Adrenal gland (tissue), 12 donors: ENCODE results near the gene DLK1. TPM values are rescaled to one million over a fixed set of nuclear protein-coding genes. Genes with fewer than 3 reads are reported as not detected.

Experiments used
- DNase-seq, 7 donors: peaks; one replicate each; pipeline ENCODE4 v3.0.0-alpha.2; 2019 to 2020
- H3K27ac ChIP-seq, 5 donors: fragments of 200-600 bp; sonication (generic) in 4 of 5; 1 replicate in 3 of 5; 2 replicates in 2 of 5; pipeline versions ENCODE4 v1.5.1 to v1.8.0; 2016 to 2020; ENCODE audit warnings: mild to moderate bottlenecking in 1 of 5
- H3K27me3 ChIP-seq: fragments of 200-600 bp; 2 replicates; pipeline ENCODE4 v1.8.0; 2021
- H3K36me3 ChIP-seq, 2 donors: fragments of 200-600 bp; replicated peaks in 1 of 2; 1 replicate in 1 of 2; 2 replicates in 1 of 2; pipeline versions ENCODE4 v1.5.1 to v1.8.0; 2018 to 2022
- H3K4me1 ChIP-seq, 2 donors: fragments of 200-600 bp; replicated peaks in 1 of 2; 1 replicate in 1 of 2; 2 replicates in 1 of 2; pipeline versions ENCODE4 v1.5.1 to v1.8.0; 2018 to 2021
- H3K4me3 ChIP-seq, 4 donors: fragments of 200-600 bp; sonication (generic) in 3 of 4; one replicate each; pipeline ENCODE4 v1.5.1; 2016 to 2018
- H3K9me3 ChIP-seq, 3 donors: fragments of 200-600 bp; sonication (generic) in 1 of 3; replicated peaks in 1 of 3; 1 replicate in 2 of 3; 2 replicates in 1 of 3; pipeline versions ENCODE4 v1.5.1 to v1.8.0; 2016 to 2021
- POLR2A ChIP-seq, 2 donors: fragments of 450-650 bp; IDR thresholded peaks; one replicate each; pipeline ENCODE4 v1.6.1; 2017; ENCODE audit warnings: antibody characterized with exemption in 2 of 2, mild to moderate bottlenecking in 2 of 2, moderate library complexity in 1 of 2
- WGBS, 4 donors: extraction: QIAGEN DNeasy Blood & Tissue Kit in 2 of 4; methylation state at CpG; one replicate each; pipeline versions ENCODE4 v1.1.5 to v1.1.7; 2013 to 2017; 5-methylcytosine and 5-hydroxymethylcytosine counted together
- intact Hi-C, 2 donors: fragments of 100-400 bp; cut with DNase I; formaldehyde crosslinking; loops; one replicate each; pipeline versions ENCODE4 v1.14.1 to v1.15.0; 2022 to 2023
- polyA plus RNA-seq, 3 donors: library from polyadenylated mRNA; stranded (reverse); fragments of 200-250 nt in 2 of 3; fragments of 350-450 nt in 1 of 3; fragmentation: Illumina TruSeq in 1 of 3; extraction: RNeasy Lipid Tissue Mini Kit (QIAGEN cat#74804) in 1 of 3; gene quantifications; one replicate each; pipeline ENCODE4 v1.2.3, GENCODE V29; 2013 to 2014
- total RNA-seq, 9 donors: library from RNA; depleted of rRNA in 4 of 9; stranded (reverse); fragments of >200 nt in 4 of 9; fragments of 120-200 nt in 1 of 9; fragmentation: NEBNext Ultra II Directional in 1 of 9; extraction: Animal tissue kit (Norgen Biotek cat#: 25700) in 1 of 9; gene quantifications; one replicate each; pipeline versions ENCODE4 v1.1.0 to v1.2.4, GENCODE V29; 2013 to 2023
- TF ChIP-seq, protein P1 (sequence below), 6 experiments: fragments of 450-650 bp in 4 of 6; fragments of 200-600 bp in 2 of 6; sonication (generic) in 1 of 6; IDR thresholded peaks; 1 replicate in 5 of 6; 2 replicates in 1 of 6; pipeline versions ENCODE4 v1.5.1 to v1.8.0; 2016 to 2021; ENCODE audit warnings: antibody characterized with exemption in 6 of 6, mild to moderate bottlenecking in 2 of 6, moderate library complexity in 1 of 6
- donor health status: healthy with polysubstance abuse.
- donor health status: Bipolar disorder and iron deficiency.
- donor health status: DM: yes; HTN: yes; CAD: no.
- donor health status: DM: no; HTN: no; CAD: no.
- donor health status: DM: no; HTN: no; CAD: no.
- donor health status: DM: yes; HTN: yes; CAD: no.

Gene DLK1
- total and polyA plus RNA-seq, 12 donors: 426 to 2,787 (median 1,682) TPM

DNA sequence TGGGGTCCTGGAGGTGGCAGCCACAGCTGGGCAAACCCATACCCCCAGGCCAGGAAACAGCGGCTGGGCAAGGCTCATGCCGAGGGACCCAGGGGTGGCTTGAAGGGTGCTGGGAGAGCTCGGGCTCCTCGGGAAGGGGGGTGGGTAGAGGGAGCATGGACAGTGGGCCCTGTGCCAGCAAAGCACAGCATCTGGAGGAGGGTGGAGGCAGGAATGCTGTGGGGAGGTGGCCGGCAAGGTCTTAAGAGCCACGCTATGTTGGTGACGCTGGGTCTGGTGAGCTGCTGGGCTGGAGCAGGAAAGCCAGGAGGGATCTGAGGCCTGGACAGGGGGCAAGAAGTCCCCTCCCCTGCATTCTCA is 48.2 kb upstream of the DLK1 start:
- H3K36me3 ChIP-seq: no peaks in the 10 kb centered on the region
- H3K9me3 ChIP-seq: no peaks in the 10 kb centered on the region
- 66 to 78% (median 67%) methylated on average over 7 of the region's 7 CpGs; no CpG with 5 or more reads in 1 of the 4 donors for WGBS, 4 donors
- TF ChIP-seq, protein P1, sequence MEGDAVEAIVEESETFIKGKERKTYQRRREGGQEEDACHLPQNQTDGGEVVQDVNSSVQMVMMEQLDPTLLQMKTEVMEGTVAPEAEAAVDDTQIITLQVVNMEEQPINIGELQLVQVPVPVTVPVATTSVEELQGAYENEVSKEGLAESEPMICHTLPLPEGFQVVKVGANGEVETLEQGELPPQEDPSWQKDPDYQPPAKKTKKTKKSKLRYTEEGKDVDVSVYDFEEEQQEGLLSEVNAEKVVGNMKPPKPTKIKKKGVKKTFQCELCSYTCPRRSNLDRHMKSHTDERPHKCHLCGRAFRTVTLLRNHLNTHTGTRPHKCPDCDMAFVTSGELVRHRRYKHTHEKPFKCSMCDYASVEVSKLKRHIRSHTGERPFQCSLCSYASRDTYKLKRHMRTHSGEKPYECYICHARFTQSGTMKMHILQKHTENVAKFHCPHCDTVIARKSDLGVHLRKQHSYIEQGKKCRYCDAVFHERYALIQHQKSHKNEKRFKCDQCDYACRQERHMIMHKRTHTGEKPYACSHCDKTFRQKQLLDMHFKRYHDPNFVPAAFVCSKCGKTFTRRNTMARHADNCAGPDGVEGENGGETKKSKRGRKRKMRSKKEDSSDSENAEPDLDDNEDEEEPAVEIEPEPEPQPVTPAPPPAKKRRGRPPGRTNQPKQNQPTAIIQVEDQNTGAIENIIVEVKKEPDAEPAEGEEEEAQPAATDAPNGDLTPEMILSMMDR (IDR thresholded peaks at IDR 0.05): no peak
- no peak for TF ChIP-seq POLR2A (IDR thresholded peaks at IDR 0.05)
- H3K27me3 ChIP-seq: no peaks in the 10 kb centered on the region
- DNase-seq: no peak
- peak overlapping the region in 3 of 5 donors; percentile 47 to 91 (median 84) for H3K27ac ChIP-seq
- H3K4me3 ChIP-seq: no peak overlapping the region
- peaks cover 19 to 47% of the 10 kb centered on the region in 2 donors for H3K4me1 ChIP-seq
- intact Hi-C loops: no loop called here

DNA sequence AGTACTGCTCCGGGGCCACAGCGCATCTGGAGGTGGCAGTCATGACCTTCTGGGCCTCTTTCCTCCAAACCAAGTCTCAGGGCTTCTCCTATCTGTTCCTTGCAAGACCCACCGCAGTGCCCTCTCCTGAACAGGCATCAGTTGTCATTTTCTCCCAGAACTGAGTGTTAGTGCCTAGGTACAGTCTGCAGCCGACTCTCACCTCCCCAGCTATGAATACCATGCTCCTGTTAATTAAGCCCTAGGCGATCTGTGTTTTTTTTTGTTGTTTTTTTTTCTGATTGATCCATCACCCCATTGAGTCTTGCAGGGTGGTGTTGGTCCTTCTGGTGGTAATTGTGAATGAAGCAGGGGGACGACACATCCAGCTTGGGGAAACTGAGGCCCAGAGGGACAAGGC is 47.5 kb upstream of the DLK1 start:
- intact Hi-C loops: no loop called here
- no peak for DNase-seq
- Histone ChIP-seq H3K4me3 (no peak overlapping the region), H3K27me3 (no peaks in the 10 kb centered on the region), H3K4me1 (peaks cover 19 to 54% of the 10 kb centered on the region in 2 donors), H3K9me3 (no peaks in the 10 kb centered on the region), H3K36me3 (no peaks in the 10 kb centered on the region), H3K27ac (peak overlapping the region in 3 of 5 donors; percentile 47 to 91 (median 84))
- TF ChIP-seq POLR2A (IDR thresholded peaks at IDR 0.05): no peak
- TF ChIP-seq, protein P1 (IDR thresholded peaks at IDR 0.05): no peak
- 96 to 98% (median 96%) methylated on average over 6 of the region's 6 CpGs for WGBS, 4 donors

DNA sequence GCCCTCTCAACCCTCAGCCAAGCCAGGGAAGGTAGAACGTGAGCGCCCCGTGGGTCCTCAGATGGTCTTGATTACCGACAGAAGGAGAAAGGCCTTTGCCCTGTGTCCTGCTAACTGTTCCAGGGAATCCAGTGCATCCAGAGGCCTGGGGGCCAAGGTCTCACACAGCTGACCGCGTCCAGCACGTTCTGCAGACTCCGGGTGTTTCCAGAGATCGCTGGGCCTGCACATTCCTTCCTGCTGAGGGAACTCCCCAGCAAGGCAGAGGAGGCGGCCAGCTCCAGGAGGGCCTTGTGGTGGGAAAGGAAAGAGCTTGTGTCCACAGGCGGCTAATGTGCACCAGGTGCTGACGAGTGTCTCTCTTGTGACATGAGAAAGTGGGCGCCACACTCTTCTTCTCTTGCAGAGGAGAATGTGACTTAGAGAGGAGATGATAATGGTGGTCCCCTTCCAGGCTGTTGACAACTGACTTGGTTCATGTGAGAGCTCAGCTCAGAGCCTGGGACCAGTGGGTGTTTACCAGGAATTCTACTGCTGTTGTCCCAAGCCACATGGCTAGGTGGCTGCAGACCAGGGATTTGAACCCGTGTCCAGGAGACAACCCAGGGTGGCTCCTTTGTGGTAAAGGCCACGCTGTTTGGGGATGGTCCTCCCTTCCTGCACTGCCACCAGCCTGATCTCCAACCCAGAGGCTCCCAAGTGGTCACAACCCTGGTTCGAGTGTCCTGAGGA is 46.8 kb upstream of the DLK1 start:
- intact Hi-C loops: no loop called here
- no peaks in the 10 kb centered on the region for H3K27me3 ChIP-seq
- H3K36me3 ChIP-seq: no peaks in the 10 kb centered on the region
- WGBS, 4 donors: 59 to 80% (median 76%) methylated on average over 9 to 16 of the region's 16 CpGs
- no peak overlapping the region for H3K4me3 ChIP-seq
- peaks cover 19 to 55% of the 10 kb centered on the region in 2 donors for H3K4me1 ChIP-seq
- H3K27ac ChIP-seq: peak overlapping the region in 4 of 5 donors; percentile 47 to 91 (median 76)
- H3K9me3 ChIP-seq: no peaks in the 10 kb centered on the region
- no peak for TF ChIP-seq POLR2A (IDR thresholded peaks at IDR 0.05)
- TF ChIP-seq, protein P1 (IDR thresholded peaks at IDR 0.05): peak in 2 of 6 experiments; percentile 8 to 23
- DNase-seq: peak in 4 of 7 donors; percentile 56 to 80 (median 64)

DNA sequence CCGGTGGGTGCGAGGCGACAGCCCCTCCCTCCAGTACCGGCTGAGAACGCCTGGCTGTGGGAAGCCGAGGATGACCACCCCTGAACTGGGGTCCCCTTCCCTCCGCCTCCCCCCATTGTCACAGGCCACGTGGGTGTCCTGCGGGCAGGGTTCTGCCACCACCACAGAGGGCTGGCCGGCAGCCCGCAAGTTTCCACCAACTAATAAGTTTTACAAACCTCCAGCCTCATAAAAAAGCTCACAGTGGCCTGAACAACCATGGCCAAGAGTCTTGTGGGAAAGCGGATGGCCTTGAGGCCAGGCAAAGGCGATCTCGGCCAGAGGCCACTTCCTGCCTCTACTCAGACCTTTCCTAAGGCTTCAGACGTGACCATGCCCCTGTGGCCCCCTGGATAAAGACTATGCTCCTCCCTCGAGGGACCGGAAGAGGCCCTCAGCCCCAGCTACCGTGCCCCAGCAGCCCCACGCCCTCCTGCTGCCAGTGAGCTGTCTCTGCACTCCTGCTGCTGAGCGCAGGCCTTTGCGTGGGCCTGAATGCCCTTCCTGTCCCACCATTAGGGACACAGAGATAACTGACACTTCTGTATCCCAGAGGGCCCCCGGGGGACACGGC is 46.1 kb upstream of the DLK1 start:
- Histone ChIP-seq H3K4me3 (no peak overlapping the region), H3K27ac (peak overlapping the region in 4 of 5 donors; percentile 38 to 91 (median 76)), H3K4me1 (peaks cover 19 to 55% of the 10 kb centered on the region in 2 donors), H3K27me3 (no peaks in the 10 kb centered on the region), H3K36me3 (no peaks in the 10 kb centered on the region), H3K9me3 (no peaks in the 10 kb centered on the region)
- peak in 6 of 7 donors; percentile 59 to 78 (median 70) for DNase-seq
- WGBS, 4 donors: 27 to 45% (median 35%) methylated on average over 8 to 23 of the region's 23 CpGs
- TF ChIP-seq, protein P1 (IDR thresholded peaks at IDR 0.05): no peak
- TF ChIP-seq POLR2A (IDR thresholded peaks at IDR 0.05): no peak
- intact Hi-C loops: no loop called here
